OCI-LY1 (cell line): ENCODE measurements around the gene BEND3.
"Not testable (repeated sequence)": the region's sequence is repeated elsewhere in the genome, so short reads cannot be mapped to it uniquely, and the experiment has no call there.

Experiments
- EZH2 ChIP-seq: fragments of 200-600 bp; sonication (generic), shearing (Covaris generic); IDR thresholded peaks from 2 replicates; pipeline ENCODE4 v1.8.0; 2017; ENCODE audit warnings: borderline replicate concordance, mixed run types, mild to moderate bottlenecking, antibody characterized with exemption, low read length, moderate library complexity, mixed read lengths
- TF ChIP-seq, protein P1 (sequence below): fragments of 200-600 bp; sonication (generic), shearing (Covaris generic); IDR thresholded peaks from 2 replicates; pipeline ENCODE4 v1.5.1; 2017; ENCODE audit warnings: mild to moderate bottlenecking, antibody characterized with exemption, low read length, moderate library complexity, mixed read lengths

DNA sequence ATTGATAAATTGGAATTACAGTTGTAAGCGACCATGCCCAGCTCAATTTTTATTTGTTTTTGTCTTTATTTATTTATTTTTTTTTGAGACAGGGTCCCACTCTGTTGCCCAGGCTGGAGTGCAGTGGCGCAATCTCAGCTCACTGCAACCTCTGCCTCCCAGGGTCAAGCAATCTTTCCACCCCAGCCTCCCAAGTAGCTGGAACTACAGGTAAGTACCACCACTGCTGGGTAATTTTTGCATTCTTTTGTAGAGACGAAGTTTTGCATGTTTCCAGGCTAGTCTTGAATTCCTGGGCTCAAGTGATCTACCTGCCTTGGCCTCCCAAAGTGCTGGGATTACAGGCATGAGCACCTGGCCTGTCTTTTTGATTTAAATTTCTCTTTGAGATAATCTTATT is 21.0 kb upstream of the BEND3 start:
- TF ChIP-seq, protein P1, sequence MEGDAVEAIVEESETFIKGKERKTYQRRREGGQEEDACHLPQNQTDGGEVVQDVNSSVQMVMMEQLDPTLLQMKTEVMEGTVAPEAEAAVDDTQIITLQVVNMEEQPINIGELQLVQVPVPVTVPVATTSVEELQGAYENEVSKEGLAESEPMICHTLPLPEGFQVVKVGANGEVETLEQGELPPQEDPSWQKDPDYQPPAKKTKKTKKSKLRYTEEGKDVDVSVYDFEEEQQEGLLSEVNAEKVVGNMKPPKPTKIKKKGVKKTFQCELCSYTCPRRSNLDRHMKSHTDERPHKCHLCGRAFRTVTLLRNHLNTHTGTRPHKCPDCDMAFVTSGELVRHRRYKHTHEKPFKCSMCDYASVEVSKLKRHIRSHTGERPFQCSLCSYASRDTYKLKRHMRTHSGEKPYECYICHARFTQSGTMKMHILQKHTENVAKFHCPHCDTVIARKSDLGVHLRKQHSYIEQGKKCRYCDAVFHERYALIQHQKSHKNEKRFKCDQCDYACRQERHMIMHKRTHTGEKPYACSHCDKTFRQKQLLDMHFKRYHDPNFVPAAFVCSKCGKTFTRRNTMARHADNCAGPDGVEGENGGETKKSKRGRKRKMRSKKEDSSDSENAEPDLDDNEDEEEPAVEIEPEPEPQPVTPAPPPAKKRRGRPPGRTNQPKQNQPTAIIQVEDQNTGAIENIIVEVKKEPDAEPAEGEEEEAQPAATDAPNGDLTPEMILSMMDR, result not testable (repeated sequence)
- not testable (repeated sequence) for TF ChIP-seq EZH2
